ENCODE data around the gene PRKN.

The PRKN gene

GRCh38 chr6:161736781-161737292, 990.7 kb downstream of the PRKN start:
- DNase-seq (ENCODE audit: low read depth, low spot score): no peak

DNA sequence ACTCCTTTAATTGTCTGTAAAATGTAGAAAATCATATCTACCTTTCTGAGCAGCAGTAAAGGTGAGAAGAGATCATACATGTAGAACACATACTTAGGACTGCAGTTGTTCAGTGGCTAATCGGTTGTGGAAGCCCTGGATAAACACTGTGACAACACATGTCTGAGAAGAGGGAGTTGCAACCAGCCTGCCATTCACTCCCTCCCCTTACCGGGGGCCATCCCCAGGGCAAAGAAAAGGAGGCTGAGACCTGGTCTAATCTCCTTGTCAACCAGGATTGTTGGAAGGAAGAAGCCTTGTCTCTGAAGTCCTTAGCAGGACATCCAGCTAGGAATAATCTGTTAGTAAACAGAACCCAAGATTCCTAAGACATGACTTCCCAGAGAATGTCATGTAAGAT, 991.2 kb downstream of the PRKN start:
- no peak for DNase-seq (ENCODE audit: low read depth, low spot score)

DNA sequence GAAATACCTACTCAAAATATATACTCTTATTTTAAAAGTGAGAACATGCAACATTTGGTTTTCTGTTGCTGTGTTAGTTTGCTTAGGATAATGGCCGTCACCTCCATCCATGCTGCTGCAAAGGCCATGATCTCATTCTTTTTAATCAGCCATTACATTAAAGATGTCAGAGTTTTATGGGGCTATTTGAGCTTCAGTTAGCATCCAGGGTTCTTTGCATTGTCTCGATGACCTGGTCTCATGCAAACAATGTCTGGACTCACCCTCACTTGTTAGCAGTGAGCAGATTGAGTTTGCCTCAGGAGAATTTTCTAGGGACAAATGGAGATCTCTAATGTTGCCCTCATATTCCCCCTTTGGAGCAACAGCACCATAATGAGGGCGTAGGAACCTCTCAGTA, 995.0 kb downstream of the PRKN start:
- no peak for DNase-seq (ENCODE audit: low read depth, low spot score)

DNA sequence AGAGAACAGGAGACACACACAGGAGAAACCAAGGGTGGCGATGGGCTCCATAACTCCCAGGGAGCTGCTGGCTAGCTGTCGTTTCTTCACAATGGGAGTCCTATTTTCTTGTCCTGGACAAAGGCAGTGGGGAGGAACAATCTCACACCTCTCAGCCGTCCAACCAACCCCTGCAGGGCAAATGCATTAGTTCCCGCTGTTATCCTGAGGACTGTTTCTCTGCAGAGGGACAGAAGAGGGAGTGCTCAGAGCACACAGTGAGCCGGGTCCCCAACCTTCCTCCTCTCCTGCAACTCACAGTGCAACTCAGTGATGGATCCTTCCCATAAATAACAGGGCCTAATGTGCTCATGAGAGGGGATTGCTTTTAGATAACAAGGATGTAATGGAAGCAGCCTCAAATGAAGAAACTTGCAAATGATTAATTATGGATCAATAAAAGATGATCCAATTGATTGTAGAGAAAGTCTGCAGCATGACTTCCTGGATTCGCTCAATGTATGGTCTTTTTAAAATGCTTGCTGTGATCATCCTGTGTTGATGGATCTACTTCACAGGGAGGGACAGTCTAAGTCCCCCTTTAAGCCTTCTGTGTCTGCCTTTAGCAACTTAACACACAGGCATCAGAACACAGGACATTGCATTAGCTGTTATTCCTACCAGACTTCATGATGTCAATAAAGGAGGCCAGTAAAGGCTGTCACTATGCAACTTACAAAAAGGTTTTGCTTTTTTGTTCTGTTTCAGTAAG, 1000.3 kb downstream of the PRKN start:
- DNase-seq (ENCODE audit: low read depth, low spot score): peak; percentile 88

DNA sequence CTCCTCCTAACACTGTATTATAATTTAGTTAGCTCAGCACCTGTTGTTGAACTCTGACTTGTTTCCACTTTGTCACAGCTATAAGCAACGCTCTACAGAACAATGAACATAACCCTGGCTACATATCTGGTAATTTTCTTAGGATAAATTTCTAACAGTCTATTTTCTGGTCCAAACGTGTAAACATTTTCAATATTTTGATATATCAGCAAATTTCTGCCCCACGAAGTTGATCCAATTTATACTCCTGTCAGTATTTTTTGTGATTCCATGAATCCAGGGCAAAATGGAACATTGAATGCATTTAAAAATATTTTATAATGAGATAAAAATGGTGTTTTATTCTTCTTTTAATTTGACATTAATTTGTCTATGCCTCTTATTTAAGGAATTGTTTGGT, 1005.2 kb downstream of the PRKN start:
- no peak for DNase-seq (ENCODE audit: low read depth, low spot score)

DNA sequence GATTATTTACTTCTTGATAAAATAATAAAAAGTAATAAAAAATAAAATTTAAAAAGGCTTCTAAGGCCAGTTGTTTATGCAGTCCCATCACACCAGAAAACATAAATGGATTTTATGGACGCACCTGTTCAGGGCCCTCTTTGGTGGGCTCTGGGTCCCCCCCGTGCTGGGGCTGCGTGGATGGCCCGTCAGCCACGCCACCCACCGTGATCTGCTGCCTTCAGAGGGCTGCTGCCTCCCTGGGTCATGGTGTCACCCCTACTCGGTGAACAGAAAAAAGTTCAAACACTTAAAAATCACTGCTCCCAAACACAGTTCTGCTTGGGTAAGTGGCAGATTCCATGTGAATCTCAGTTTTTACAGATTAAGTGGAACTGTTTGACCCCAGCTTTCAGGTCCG, 1006.1 kb downstream of the PRKN start:
- no peak for DNase-seq (ENCODE audit: low read depth, low spot score)

DNA sequence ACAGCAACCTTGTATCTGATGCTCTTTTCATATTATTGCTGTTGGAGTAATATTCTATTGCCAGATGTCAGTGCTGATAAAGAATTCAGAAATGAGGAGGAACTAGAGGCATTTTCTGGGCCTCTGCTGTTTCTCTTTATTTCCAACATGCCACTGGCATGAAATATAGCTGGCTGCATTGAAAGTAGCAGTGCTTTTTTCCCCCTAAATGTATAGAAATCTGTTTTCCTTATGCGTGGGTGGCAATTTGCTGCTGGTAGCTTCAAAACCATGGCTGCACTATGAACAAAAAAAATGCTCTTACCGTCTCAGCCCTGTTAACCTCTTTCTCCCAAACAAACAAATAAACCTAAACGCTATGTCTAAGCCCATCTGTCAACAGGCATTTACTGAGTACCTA, 1011.4 kb downstream of the PRKN start:
- DNase-seq (ENCODE audit: low read depth, low spot score): no peak

GRCh38 chr6:161711938-161712337, 1015.6 kb downstream of the PRKN start:
- no peak for DNase-seq (ENCODE audit: low read depth, low spot score)

GRCh38 chr6:161711515-161711914, 1016.1 kb downstream of the PRKN start:
- no peak for DNase-seq (ENCODE audit: low read depth, low spot score)

- DNase-seq (ENCODE audit: low read depth, low spot score): no peak
Observed at GRCh38 chr6:161710698-161711097, 1016.9 kb downstream of the PRKN start.

DNA sequence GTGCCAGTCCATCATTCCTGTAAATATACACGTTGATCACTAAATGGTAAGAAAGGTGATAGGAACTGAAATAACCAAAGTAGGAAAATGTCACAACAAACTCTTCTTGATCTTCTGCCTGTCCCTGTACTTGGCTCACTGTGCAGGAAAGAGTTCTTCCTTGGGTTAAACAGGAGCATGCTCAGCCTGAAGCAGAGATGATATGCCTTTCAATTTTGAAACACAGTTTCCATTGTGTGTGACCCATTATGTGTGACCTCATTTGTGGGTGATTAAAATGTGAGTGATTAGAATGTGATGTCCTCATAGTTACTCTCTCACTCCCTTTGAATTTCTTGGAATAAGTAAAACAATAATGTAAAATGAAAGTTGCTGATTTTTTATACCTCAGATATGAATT, 1026.5 kb downstream of the PRKN start:
- no peak for DNase-seq (ENCODE audit: low read depth, low spot score)

DNA sequence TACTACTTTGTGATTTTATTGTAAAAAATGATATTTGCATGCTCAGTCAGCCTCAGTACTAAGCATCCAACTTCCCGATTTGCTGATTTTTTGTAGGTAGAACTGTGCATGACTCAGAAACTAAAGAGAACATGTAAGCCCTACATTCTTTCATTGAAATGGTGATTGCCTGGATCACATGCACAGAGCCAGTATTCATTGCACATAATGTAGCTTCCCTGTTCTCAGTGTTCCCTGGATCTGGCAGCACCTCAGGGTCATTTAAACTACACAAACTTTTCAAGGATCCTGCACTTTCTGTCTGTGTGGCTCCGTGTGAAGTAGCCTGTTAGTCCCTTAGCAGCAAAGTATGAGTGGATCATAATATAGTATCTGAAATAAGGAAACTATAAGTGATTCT, 1030.8 kb downstream of the PRKN start:
- no peak for DNase-seq (ENCODE audit: low read depth, low spot score)

GRCh38 chr6:161694995-161695394, 1032.6 kb downstream of the PRKN start:
- DNase-seq (ENCODE audit: low read depth, low spot score): peak; percentile 31

DNA sequence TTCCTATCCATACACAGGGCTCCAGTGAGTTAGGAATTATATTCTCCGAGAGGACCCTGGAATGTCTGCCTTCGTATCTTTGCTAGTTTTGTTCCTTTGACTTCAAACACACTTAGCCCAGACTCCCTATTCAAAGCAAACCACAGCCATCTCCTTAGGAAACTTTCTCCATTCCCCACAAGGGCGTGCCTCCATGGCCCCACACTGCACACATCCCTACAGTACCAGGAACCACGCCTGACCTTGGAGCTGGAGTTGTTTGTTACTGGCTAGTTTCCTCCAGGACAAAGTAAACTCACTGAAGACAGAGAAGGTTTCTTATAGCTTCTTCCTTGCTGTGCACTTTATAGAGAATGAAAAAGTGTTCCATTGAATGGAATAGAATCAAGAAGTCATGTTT, 1040.9 kb downstream of the PRKN start:
- DNase-seq (ENCODE audit: low read depth, low spot score): no peak

DNA sequence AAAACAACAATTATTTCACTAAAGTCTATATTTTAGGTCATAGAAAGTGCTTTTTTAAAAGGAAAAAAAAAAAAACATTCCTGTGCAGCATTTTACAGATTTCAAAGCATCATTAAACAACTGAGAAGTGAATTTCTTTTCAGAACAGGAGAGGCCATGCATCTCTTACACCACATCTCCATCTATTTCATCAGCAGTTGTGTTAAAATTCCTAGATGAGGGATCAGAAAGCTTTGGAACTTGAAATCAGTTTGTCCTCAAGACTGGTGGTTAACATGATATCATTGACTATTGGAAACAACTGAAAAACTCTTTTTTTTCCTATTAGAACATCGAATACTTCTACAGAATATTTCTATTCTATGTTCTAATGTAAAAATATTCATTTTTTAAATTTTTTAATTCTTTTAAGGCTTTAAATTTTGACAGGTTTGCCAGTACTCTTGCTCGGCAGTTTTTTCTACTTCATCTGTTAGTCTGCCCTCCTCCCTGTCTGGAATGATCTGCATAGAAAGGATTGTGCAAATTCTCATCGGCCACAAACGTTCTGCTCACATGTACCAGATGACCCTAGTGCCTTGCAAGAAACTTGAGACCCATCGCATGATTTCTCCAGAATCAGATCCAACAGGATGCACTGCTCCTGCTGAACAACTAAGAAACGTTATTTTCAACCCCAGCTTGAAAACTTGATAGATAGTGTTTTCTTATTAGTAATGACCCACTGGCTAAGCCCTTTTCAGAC, 1042.7 kb downstream of the PRKN start:
- no peak for DNase-seq (ENCODE audit: low read depth, low spot score)

- no peak for DNase-seq (ENCODE audit: low read depth, low spot score)
Observed at GRCh38 chr6:161683400-161683799, 1044.2 kb downstream of the PRKN start.

GRCh38 chr6:161682982-161683381, 1044.6 kb downstream of the PRKN start:
- no peak for DNase-seq (ENCODE audit: low read depth, low spot score)

- no peak for DNase-seq (ENCODE audit: low read depth, low spot score)
Observed at GRCh38 chr6:161679980-161680538, 1047.5 kb downstream of the PRKN start.

- DNase-seq (ENCODE audit: low read depth, low spot score): no peak
Observed at GRCh38 chr6:161677188-161677587, 1050.4 kb downstream of the PRKN start.

GRCh38 chr6:161676586-161676985, 1051.0 kb downstream of the PRKN start:
- DNase-seq (ENCODE audit: low read depth, low spot score): no peak

GRCh38 chr6:161674930-161675682, 1052.5 kb downstream of the PRKN start:
- DNase-seq (ENCODE audit: low read depth, low spot score): no peak

GRCh38 chr6:161673026-161673425, 1054.5 kb downstream of the PRKN start:
- no peak for DNase-seq (ENCODE audit: low read depth, low spot score)

Data from ELF-1 (cell line).